ENCODE results near the gene ZNF385B. TPM values are rescaled to one million over a fixed set of nuclear protein-coding genes. Genes with fewer than 3 reads are reported as not detected.

ZNF385B gene
- total and polyA plus RNA-seq, 9 donors, result 4.8 to 20.9 (median 9.1) TPM

DNA sequence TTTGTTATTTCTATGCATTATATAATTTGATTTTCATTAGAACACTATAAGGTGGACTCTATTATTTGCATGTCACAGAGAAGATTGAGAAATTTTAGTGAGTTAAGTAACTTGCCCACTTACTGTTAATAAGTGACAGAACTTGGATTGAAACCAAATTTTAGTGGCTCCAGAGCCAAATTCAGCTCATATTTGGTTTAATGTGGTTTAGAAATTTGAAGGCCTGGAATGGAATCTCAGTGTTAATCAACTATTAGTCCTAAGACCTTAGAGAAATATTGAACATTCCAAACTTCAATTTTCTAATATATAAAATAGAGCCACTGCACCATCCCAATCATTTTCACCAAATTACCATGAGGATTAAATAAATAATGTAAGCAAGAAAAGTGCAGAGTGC is 281.6 kb downstream of the ZNF385B start:
- Histone ChIP-seq H3K4me3 (no peak overlapping the region), H3K9me3 (no peaks in the 10 kb centered on the region), H3K4me1 (ENCODE audit: insufficient read depth) (no peaks in the 10 kb centered on the region), H3K27me3 (no peaks in the 10 kb centered on the region), H3K36me3 (no peaks in the 10 kb centered on the region), H3K27ac (no peak overlapping the region)
- no peak for DNase-seq
- TF ChIP-seq, protein P1, sequence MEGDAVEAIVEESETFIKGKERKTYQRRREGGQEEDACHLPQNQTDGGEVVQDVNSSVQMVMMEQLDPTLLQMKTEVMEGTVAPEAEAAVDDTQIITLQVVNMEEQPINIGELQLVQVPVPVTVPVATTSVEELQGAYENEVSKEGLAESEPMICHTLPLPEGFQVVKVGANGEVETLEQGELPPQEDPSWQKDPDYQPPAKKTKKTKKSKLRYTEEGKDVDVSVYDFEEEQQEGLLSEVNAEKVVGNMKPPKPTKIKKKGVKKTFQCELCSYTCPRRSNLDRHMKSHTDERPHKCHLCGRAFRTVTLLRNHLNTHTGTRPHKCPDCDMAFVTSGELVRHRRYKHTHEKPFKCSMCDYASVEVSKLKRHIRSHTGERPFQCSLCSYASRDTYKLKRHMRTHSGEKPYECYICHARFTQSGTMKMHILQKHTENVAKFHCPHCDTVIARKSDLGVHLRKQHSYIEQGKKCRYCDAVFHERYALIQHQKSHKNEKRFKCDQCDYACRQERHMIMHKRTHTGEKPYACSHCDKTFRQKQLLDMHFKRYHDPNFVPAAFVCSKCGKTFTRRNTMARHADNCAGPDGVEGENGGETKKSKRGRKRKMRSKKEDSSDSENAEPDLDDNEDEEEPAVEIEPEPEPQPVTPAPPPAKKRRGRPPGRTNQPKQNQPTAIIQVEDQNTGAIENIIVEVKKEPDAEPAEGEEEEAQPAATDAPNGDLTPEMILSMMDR (IDR thresholded peaks at IDR 0.05), result no peak
- TF ChIP-seq POLR2A (IDR thresholded peaks at IDR 0.05) (no peak), EP300 (IDR thresholded peaks at IDR 0.05) (no peak)
- intact Hi-C loops (cut with DNase I), result no loop called here

DNA sequence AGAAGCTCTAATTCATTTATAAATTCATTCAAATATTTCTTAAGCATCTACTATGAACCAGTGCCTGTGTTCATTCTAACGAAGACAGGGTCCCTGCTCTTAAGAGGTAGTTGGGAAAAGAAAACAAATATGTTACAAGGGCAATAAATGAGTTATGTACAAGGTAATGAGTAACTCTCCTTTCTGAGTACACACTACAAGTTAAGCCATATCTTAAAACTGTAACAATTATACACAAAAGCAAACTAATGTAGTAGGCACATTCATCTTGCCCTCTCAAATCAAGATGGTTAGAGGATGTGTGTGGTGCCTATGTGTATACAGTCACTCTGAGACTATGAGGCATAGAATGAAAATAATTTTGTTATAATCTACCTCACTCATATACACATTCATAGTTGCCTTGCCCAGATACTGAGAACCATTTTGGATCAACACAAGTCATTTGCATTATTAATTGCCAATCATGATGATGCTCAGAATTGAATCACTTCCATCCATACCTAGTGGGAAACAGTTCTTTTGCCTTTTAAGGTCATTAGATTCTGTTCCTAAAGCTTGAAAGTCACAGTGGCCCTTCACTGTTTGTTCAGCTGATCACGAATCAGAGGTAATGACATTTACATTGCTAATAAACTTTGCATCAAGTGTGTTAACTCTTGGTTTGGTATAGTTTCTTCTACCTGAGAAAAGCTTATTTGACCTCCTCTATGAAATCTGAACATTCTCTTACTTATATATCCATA is 283.1 kb downstream of the ZNF385B start:
- no peaks in the 10 kb centered on the region for H3K9me3 ChIP-seq
- H3K4me3 ChIP-seq, result no peak overlapping the region
- DNase-seq, result no peak
- intact Hi-C loops (cut with DNase I), result no loop called here
- H3K36me3 ChIP-seq, result no peaks in the 10 kb centered on the region
- no peaks in the 10 kb centered on the region for H3K4me1 ChIP-seq (ENCODE audit: insufficient read depth)
- TF ChIP-seq EP300 (IDR thresholded peaks at IDR 0.05) (no peak), POLR2A (IDR thresholded peaks at IDR 0.05) (no peak)
- TF ChIP-seq, protein P1 (IDR thresholded peaks at IDR 0.05), result no peak
- 91 to 94% (median 93%) methylated on average over 2 of the region's 2 CpGs for WGBS, 3 donors
- no peaks in the 10 kb centered on the region for H3K27me3 ChIP-seq
- H3K27ac ChIP-seq, result no peak overlapping the region

DNA sequence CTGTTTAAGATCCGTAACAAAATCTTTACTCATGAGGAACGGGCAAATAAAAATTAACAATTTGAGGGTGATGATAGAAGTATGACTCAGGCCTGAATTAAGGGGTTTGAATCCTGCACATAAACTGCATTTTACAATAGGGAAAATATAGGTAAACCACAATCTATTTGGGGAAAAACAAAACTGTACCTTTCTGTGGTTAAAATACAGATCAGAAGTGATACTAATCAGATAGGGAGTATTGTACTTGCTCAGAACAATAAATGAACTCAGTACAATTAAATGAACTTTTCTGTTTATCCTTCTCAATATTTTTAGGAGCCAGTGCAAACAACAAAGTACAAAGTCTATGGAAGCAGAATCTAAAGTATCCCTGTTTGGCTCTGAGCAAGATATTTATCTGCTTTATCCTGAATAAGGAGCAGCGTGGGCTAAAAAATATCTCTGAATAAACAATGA is 287.3 kb downstream of the ZNF385B start:
- H3K9me3 ChIP-seq, result no peaks in the 10 kb centered on the region
- no peaks in the 10 kb centered on the region for H3K4me1 ChIP-seq (ENCODE audit: insufficient read depth)
- H3K36me3 ChIP-seq, result no peaks in the 10 kb centered on the region
- no peak overlapping the region for H3K27ac ChIP-seq
- no peaks in the 10 kb centered on the region for H3K27me3 ChIP-seq
- 75 to 78% (median 76%) methylated on average over 3 of the region's 3 CpGs for WGBS, 3 donors
- no peak for DNase-seq
- H3K4me3 ChIP-seq, result no peak overlapping the region
- intact Hi-C loops (cut with DNase I), result no loop called here
- TF ChIP-seq, protein P1 (IDR thresholded peaks at IDR 0.05), result no peak
- TF ChIP-seq POLR2A (IDR thresholded peaks at IDR 0.05), result no peak
- TF ChIP-seq EP300 (IDR thresholded peaks at IDR 0.05), result no peak

DNA sequence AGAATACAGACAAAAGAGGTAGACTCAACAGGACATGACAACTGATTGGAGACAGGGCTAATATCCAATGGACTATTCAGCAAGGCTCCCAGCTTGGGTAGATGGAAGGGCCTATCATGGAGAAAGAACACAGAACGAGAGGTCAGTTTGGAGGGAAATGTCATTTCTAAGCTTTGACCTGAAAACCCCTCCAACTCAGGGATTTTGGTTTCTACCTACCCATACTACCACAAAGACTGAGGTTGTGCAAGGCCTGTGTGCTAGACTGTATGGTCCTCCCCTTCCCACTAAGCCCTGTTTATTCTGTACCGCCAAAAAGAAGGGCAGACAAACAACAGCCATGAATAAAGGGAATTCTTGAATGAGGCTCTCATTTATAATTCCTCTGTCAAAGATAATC is 288.9 kb downstream of the ZNF385B start:
- no peaks in the 10 kb centered on the region for H3K36me3 ChIP-seq
- no peak overlapping the region for H3K4me3 ChIP-seq
- H3K27ac ChIP-seq, result no peak overlapping the region
- intact Hi-C loops (cut with DNase I), result no loop called here
- no peaks in the 10 kb centered on the region for H3K9me3 ChIP-seq
- TF ChIP-seq, protein P1 (IDR thresholded peaks at IDR 0.05), result no peak
- no peak for TF ChIP-seq EP300 (IDR thresholded peaks at IDR 0.05)
- no peak for TF ChIP-seq POLR2A (IDR thresholded peaks at IDR 0.05)
- no peaks in the 10 kb centered on the region for H3K4me1 ChIP-seq (ENCODE audit: insufficient read depth)
- no peak for DNase-seq
- no peaks in the 10 kb centered on the region for H3K27me3 ChIP-seq
- 95 to 97% (median 97%) methylated on average over 2 of the region's 2 CpGs for WGBS, 3 donors

Data from ovary (tissue), 9 donors.